ENCODE results near the gene KCNK6. TPM values are rescaled to one million over a fixed set of nuclear protein-coding genes. Genes with fewer than 3 reads are reported as not detected.

KCNK6 gene
- total and polyA plus RNA-seq, 5 donors from 2014 or later, result 2.6 to 8.7 (median 2.8) TPM

DNA sequence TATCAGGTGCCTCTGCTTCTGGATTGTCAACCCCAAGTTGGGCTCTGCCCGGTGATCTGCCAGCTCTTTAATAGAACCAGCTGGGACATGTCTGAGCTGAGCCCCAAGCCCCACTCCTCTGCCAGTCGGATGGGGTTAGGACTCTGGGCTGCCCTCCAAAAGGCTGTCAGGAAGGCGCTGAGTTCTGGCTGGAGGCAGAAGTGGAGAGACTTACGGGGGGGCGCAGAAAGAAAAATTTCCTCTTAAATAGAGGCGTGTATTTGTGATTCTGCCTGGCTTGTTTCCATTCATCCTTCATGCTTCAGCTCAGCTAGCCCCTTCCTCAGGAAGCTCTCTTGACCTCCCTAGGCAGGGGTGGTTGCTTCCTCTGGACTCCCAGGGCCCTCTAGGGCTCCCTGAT is 985 bp upstream of the KCNK6 start:
- Mint-ChIP-seq H3K4me1 (peaks cover 14 to 68% (median 50%) of the 10 kb centered on the region in 4 donors), H3K9me3 (peaks cover 0 to 1% (median 0%) of the 10 kb centered on the region in 7 donors), H3K4me3 (peak overlapping the region; percentile 87 to 90 (median 88)), H3K27ac (peak overlapping the region in 1 of 3 donors; percentile 32), H3K27me3 (no peaks in the 10 kb centered on the region), H3K36me3 (peaks cover 8% of the 10 kb centered on the region)
- peaks cover 54% of the 10 kb centered on the region for H3K4me1 ChIP-seq (ENCODE audit: control insufficient read depth, insufficient read depth, low read length, poor library complexity, severe bottlenecking)
- no peaks in the 10 kb centered on the region for H3K27me3 ChIP-seq (ENCODE audit: control insufficient read depth, insufficient read depth, low read length)
- H3K36me3 ChIP-seq (ENCODE audit: control insufficient read depth, insufficient read depth, low read length), result no peaks in the 10 kb centered on the region
- DNase-seq (no peak), ATAC-seq (ENCODE audit: low read depth in 2 of 2) (no peak)
- no peak overlapping the region for H3K27ac ChIP-seq (ENCODE audit: insufficient read depth, low read length, poor library complexity, severe bottlenecking)
- no peak overlapping the region for H3K4me3 ChIP-seq (ENCODE audit: low read depth, low read length)
- H3K9me3 ChIP-seq (ENCODE audit: control insufficient read depth in 2 of 2, low read length in 2 of 2), result no peaks in the 10 kb centered on the region

DNA sequence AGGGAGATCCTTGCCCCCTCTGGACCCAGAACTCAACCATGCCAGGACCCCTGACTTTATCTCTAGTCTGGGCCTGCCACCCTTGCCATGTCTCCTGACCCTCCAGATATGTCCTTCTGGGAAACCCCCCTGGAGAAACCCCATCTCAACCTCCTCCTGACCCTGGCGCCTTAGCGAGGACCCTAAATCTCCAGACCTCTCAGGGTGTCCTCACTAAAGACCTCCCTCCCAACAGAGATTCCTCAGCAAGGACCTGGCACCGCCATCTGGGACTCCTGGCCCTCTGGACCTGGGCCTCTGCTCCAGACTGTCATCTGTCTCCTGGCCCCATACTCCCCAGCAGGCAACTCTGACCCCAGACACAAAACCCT is 1.3 kb downstream of the KCNK6 start:
- Mint-ChIP-seq H3K4me3 (peak overlapping the region; percentile 85 to 88 (median 88)), H3K4me1 (peaks cover 11 to 61% (median 44%) of the 10 kb centered on the region in 4 donors), H3K9me3 (peaks cover 0 to 1% (median 0%) of the 10 kb centered on the region in 7 donors), H3K36me3 (peaks cover 12% of the 10 kb centered on the region), H3K27ac (peak overlapping the region in 2 of 3 donors; percentile 3 to 94), H3K27me3 (no peaks in the 10 kb centered on the region)
- Histone ChIP-seq H3K9me3 (ENCODE audit: control insufficient read depth in 2 of 2, low read length in 2 of 2) (no peaks in the 10 kb centered on the region), H3K4me3 (ENCODE audit: low read depth, low read length) (no peak overlapping the region), H3K4me1 (ENCODE audit: control insufficient read depth, insufficient read depth, low read length, poor library complexity, severe bottlenecking) (peaks cover 48% of the 10 kb centered on the region), H3K27me3 (ENCODE audit: control insufficient read depth, insufficient read depth, low read length) (no peaks in the 10 kb centered on the region), H3K27ac (ENCODE audit: insufficient read depth, low read length, poor library complexity, severe bottlenecking) (peak overlapping the region; percentile 14), H3K36me3 (ENCODE audit: control insufficient read depth, insufficient read depth, low read length) (no peaks in the 10 kb centered on the region)
- ATAC-seq (ENCODE audit: low read depth in 2 of 2) (no peak), DNase-seq (no peak)

DNA sequence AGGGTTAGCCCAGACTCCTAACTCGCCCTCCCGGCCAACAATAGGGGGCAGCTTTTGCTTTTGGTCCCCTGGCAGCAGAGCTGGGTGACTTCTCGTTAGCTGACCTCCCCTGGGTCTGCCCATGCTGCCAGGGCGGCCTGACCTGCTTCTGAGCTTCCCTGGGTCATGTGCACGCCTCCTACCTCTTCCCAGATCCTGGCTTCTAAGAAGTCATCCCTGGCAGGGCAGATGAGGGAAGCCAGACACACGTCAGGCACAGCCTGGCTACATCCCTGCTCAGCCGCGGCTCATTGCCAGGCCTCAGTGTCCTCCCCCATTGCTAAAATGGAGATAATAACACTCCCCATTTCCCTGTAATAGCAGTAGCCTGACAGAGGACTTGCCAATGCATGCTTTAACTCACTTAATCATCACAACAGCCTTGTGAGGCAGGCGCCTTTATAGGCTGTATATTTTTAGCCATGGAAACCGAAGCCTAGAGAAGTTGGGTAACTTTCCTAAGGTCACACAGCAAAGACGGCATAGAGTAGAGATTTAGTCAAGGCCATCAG is 2.1 kb downstream of the KCNK6 start:
- H3K27me3 Mint-ChIP-seq, result no peaks in the 10 kb centered on the region

DNA sequence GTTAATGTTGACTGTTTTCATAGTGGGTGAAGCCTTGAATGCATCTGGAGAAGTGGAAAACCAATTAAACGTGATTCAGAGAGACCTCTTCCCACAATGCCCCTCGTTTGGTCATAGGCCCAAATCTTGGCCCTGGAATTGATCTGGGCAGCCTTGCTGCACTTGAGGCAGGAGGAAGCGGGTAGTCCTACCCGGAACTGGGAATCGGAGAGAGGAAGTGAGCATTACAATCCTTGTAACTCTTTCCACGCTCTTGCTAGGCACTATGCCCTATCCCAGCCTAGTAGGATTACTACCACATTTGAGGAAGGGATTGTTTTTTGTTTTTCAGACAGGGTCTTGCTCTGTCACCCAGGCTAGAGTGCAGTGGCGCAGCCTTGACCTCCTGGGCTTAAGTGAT is 3.6 kb downstream of the KCNK6 start:
- no peaks in the 10 kb centered on the region for H3K27me3 ChIP-seq (ENCODE audit: control insufficient read depth, insufficient read depth, low read length)
- Mint-ChIP-seq H3K4me1 (peaks cover 15 to 40% (median 28%) of the 10 kb centered on the region in 4 donors), H3K27me3 (no peaks in the 10 kb centered on the region), H3K4me3 (peak overlapping the region in 1 of 4 donors; percentile 82), H3K36me3 (peaks cover 23% of the 10 kb centered on the region), H3K9me3 (no peaks in the 10 kb centered on the region), H3K27ac (peak overlapping the region in 2 of 3 donors; percentile 76 to 78)
- DNase-seq (no peak), ATAC-seq (ENCODE audit: low read depth in 2 of 2) (no peak)
- H3K4me1 ChIP-seq (ENCODE audit: control insufficient read depth, insufficient read depth, low read length, poor library complexity, severe bottlenecking), result peaks cover 31% of the 10 kb centered on the region
- no peaks in the 10 kb centered on the region for H3K9me3 ChIP-seq (ENCODE audit: control insufficient read depth in 2 of 2, low read length in 2 of 2)
- no peak overlapping the region for H3K4me3 ChIP-seq (ENCODE audit: low read depth, low read length)
- H3K27ac ChIP-seq (ENCODE audit: insufficient read depth, low read length, poor library complexity, severe bottlenecking), result no peak overlapping the region
- H3K36me3 ChIP-seq (ENCODE audit: control insufficient read depth, insufficient read depth, low read length), result peaks cover 21% of the 10 kb centered on the region

More for the DNA sequence above, 2.1 kb downstream of the KCNK6 start:
- Mint-ChIP-seq H3K27ac (peak overlapping the region; percentile 3 to 94 (median 28)), H3K36me3 (peaks cover 13% of the 10 kb centered on the region), H3K4me3 (peak overlapping the region; percentile 85 to 88 (median 88)), H3K9me3 (no peaks in the 10 kb centered on the region), H3K4me1 (peaks cover 11 to 53% (median 40%) of the 10 kb centered on the region in 4 donors)
- Histone ChIP-seq H3K4me3 (ENCODE audit: low read depth, low read length) (no peak overlapping the region), H3K4me1 (ENCODE audit: control insufficient read depth, insufficient read depth, low read length, poor library complexity, severe bottlenecking) (peaks cover 40% of the 10 kb centered on the region), H3K9me3 (ENCODE audit: control insufficient read depth in 2 of 2, low read length in 2 of 2) (no peaks in the 10 kb centered on the region), H3K27ac (ENCODE audit: insufficient read depth, low read length, poor library complexity, severe bottlenecking) (peak overlapping the region; percentile 14), H3K36me3 (ENCODE audit: control insufficient read depth, insufficient read depth, low read length) (peaks cover 5% of the 10 kb centered on the region), H3K27me3 (ENCODE audit: control insufficient read depth, insufficient read depth, low read length) (no peaks in the 10 kb centered on the region)
- no peak for DNase-seq
- ATAC-seq (ENCODE audit: low read depth in 2 of 2), result no peak

DNA sequence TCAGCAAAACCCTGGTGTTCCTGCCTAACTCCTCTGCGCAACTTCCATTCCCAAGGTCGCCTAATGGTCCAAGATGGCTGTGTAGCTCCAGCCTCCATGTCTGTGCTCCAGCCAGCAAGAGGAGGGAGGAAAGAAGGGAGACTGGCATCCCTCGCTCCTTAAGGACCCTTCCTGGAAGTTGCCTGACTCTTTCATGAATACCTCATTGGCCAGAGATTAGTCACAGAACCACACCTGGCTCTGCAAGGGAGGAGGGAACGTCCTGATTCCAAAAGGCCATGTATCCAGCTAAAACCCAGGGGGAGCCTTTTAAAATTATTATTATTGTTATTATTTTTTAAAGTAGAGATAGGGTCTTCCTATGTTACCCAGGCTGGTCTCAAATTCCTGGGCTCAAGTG is 4.8 kb downstream of the KCNK6 start:
- H3K27ac ChIP-seq (ENCODE audit: insufficient read depth, low read length, poor library complexity, severe bottlenecking), result no peak overlapping the region
- Mint-ChIP-seq H3K9me3 (no peaks in the 10 kb centered on the region), H3K27me3 (no peaks in the 10 kb centered on the region), H3K27ac (no peak overlapping the region), H3K4me3 (no peak overlapping the region), H3K36me3 (peaks cover 30% of the 10 kb centered on the region), H3K4me1 (peaks cover 12 to 29% (median 21%) of the 10 kb centered on the region in 4 donors)
- no peaks in the 10 kb centered on the region for H3K9me3 ChIP-seq (ENCODE audit: control insufficient read depth in 2 of 2, low read length in 2 of 2)
- no peaks in the 10 kb centered on the region for H3K27me3 ChIP-seq (ENCODE audit: control insufficient read depth, insufficient read depth, low read length)
- H3K36me3 ChIP-seq (ENCODE audit: control insufficient read depth, insufficient read depth, low read length), result peaks cover 22% of the 10 kb centered on the region
- H3K4me3 ChIP-seq (ENCODE audit: low read depth, low read length), result no peak overlapping the region
- DNase-seq (no peak), ATAC-seq (ENCODE audit: low read depth in 2 of 2) (no peak)
- H3K4me1 ChIP-seq (ENCODE audit: control insufficient read depth, insufficient read depth, low read length, poor library complexity, severe bottlenecking), result peaks cover 24% of the 10 kb centered on the region

DNA sequence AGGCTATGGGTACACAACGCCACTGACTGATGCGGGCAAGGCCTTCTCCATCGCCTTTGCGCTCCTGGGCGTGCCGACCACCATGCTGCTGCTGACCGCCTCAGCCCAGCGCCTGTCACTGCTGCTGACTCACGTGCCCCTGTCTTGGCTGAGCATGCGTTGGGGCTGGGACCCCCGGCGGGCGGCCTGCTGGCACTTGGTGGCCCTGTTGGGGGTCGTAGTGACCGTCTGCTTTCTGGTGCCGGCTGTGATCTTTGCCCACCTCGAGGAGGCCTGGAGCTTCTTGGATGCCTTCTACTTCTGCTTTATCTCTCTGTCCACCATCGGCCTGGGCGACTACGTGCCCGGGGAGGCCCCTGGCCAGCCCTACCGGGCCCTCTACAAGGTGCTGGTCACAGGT is 6.9 kb downstream of the KCNK6 start:
- H3K27ac ChIP-seq (ENCODE audit: insufficient read depth, low read length, poor library complexity, severe bottlenecking), result no peak overlapping the region
- DNase-seq (no peak), ATAC-seq (ENCODE audit: low read depth in 2 of 2) (no peak)
- H3K9me3 ChIP-seq (ENCODE audit: control insufficient read depth in 2 of 2, low read length in 2 of 2), result no peaks in the 10 kb centered on the region
- no peak overlapping the region for H3K4me3 Mint-ChIP-seq
- no peaks in the 10 kb centered on the region for H3K27me3 Mint-ChIP-seq
- no peak overlapping the region for H3K4me3 ChIP-seq (ENCODE audit: low read depth, low read length)
- H3K36me3 ChIP-seq (ENCODE audit: control insufficient read depth, insufficient read depth, low read length), result peaks cover 22% of the 10 kb centered on the region
- no peaks in the 10 kb centered on the region for H3K27me3 ChIP-seq (ENCODE audit: control insufficient read depth, insufficient read depth, low read length)
- H3K9me3 Mint-ChIP-seq, result no peaks in the 10 kb centered on the region
- H3K36me3 Mint-ChIP-seq, result peaks cover 33% of the 10 kb centered on the region
- H3K4me1 Mint-ChIP-seq, result peaks cover 9 to 13% (median 12%) of the 10 kb centered on the region in 4 donors
- peak overlapping the region in 1 of 3 donors; percentile 63 for H3K27ac Mint-ChIP-seq
- H3K4me1 ChIP-seq (ENCODE audit: control insufficient read depth, insufficient read depth, low read length, poor library complexity, severe bottlenecking), result peaks cover 3% of the 10 kb centered on the region

DNA sequence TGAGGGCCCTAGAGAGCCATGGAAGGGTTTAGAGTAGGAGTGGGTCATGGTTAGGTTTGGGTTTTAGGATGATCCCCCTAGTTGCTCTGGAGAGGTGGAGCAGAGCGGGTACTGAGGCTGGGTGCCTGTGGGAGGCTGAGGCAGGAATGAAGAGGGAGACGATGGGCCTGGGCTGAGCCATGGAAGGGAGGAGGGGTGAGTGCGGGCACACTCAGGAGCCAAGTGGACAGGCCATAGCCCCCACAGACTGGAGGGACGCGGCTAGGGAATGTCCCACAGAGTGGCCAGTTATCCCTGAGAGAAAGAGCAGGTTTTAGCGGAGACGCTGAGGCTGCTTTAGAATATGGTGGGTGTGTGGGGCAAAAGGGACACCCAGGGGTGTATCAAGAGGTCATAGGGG is 10.0 kb downstream of the KCNK6 start:
- H3K9me3 ChIP-seq (ENCODE audit: control insufficient read depth in 2 of 2, low read length in 2 of 2), result no peaks in the 10 kb centered on the region
- peak overlapping the region in 1 of 3 donors; percentile 18 for H3K27ac Mint-ChIP-seq
- peaks cover 28% of the 10 kb centered on the region for H3K36me3 Mint-ChIP-seq
- H3K9me3 Mint-ChIP-seq, result no peaks in the 10 kb centered on the region
- no peak overlapping the region for H3K27ac ChIP-seq (ENCODE audit: insufficient read depth, low read length, poor library complexity, severe bottlenecking)
- H3K4me3 Mint-ChIP-seq, result no peak overlapping the region
- H3K27me3 ChIP-seq (ENCODE audit: control insufficient read depth, insufficient read depth, low read length), result no peaks in the 10 kb centered on the region
- no peak overlapping the region for H3K4me3 ChIP-seq (ENCODE audit: low read depth, low read length)
- ATAC-seq (ENCODE audit: low read depth in 2 of 2) (no peak), DNase-seq (no peak)
- peaks cover 0 to 5% (median 1%) of the 10 kb centered on the region in 4 donors for H3K4me1 Mint-ChIP-seq
- H3K4me1 ChIP-seq (ENCODE audit: control insufficient read depth, insufficient read depth, low read length, poor library complexity, severe bottlenecking), result no peaks in the 10 kb centered on the region
- H3K36me3 ChIP-seq (ENCODE audit: control insufficient read depth, insufficient read depth, low read length), result peaks cover 22% of the 10 kb centered on the region
- H3K27me3 Mint-ChIP-seq, result no peaks in the 10 kb centered on the region

DNA sequence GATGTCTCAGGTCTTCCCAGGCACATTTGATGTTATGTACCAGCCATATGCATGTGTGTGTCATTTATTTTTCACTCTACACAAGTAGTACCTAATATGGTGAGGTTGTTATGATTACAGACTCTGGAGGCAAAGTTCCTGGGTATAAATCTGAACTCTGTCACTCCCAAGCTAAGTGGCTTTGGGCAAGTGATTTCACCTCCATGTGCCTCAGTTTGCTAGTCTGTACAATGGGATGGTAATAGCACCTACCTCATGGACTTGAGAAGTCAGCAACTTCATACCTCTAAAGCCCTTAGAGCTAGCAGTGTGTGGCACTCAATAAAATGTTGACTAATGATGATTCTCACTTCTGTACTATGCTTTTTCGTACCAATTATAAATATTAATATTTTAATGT is 12.1 kb downstream of the KCNK6 start:
- Histone ChIP-seq H3K27ac (ENCODE audit: insufficient read depth, low read length, poor library complexity, severe bottlenecking) (no peak overlapping the region), H3K4me1 (ENCODE audit: control insufficient read depth, insufficient read depth, low read length, poor library complexity, severe bottlenecking) (peaks cover 4% of the 10 kb centered on the region), H3K4me3 (ENCODE audit: low read depth, low read length) (no peak overlapping the region), H3K27me3 (ENCODE audit: control insufficient read depth, insufficient read depth, low read length) (no peaks in the 10 kb centered on the region), H3K36me3 (ENCODE audit: control insufficient read depth, insufficient read depth, low read length) (peaks cover 16% of the 10 kb centered on the region), H3K9me3 (ENCODE audit: control insufficient read depth in 2 of 2, low read length in 2 of 2) (no peaks in the 10 kb centered on the region)
- H3K4me3 Mint-ChIP-seq, result no peak overlapping the region
- ATAC-seq (ENCODE audit: low read depth in 2 of 2) (no peak), DNase-seq (no peak)
- no peaks in the 10 kb centered on the region for H3K27me3 Mint-ChIP-seq
- H3K4me1 Mint-ChIP-seq, result peaks cover 0 to 9% (median 4%) of the 10 kb centered on the region in 4 donors
- no peak overlapping the region for H3K27ac Mint-ChIP-seq
- H3K36me3 Mint-ChIP-seq, result peaks cover 20% of the 10 kb centered on the region
- H3K9me3 Mint-ChIP-seq, result no peaks in the 10 kb centered on the region

Measured in CD4-positive, CD25-positive, alpha-beta regulatory T cell (primary cell).